ENCODE measurements around the gene URI1.

GRCh38 chr19:29934257-29934656, 7.8 kb upstream of the URI1 start:
- TF ChIP-seq CTCF (IDR thresholded peaks at IDR 0.05 in 8 of 11, conservative IDR thresholded peaks at IDR 0.05 in 3 of 11), result no peak
- TF ChIP-seq POLR2A (IDR thresholded peaks at IDR 0.05), result no peak
- no peak for TF ChIP-seq POLR2AphosphoS5 (IDR thresholded peaks at IDR 0.05)

Data from spleen (tissue), 7 donors.